SK-N-MC (cell line): Measurements from ENCODE around the gene CCNI2.

Source experiments
- EZH2 ChIP-seq: fragments of 200-600 bp; sonication (generic); IDR thresholded peaks from one replicate; pipeline ENCODE4 v1.6.1; 2017; ENCODE audit warnings: antibody characterized with exemption
- FOXP2 ChIP-seq: optimal IDR thresholded peaks from 2 replicates; pipeline ENCODE3; 2011; ENCODE audit warnings: mild to moderate bottlenecking, moderate library complexity; ENCODE audit not compliant: insufficient read depth; ENCODE audit errors: extremely low read length, control extremely low read depth
- POLR2AphosphoS5 ChIP-seq: IDR thresholded peaks from 2 replicates; pipeline ENCODE4 v1.6.1; 2012; ENCODE audit warnings: mild to moderate bottlenecking, low read depth, low read length, borderline replicate concordance

GRCh38 chr5:132750471-132751230 is 3.4 kb downstream of the CCNI2 start:
- TF ChIP-seq EZH2 (no peak), POLR2AphosphoS5 (no peak), FOXP2 (no peak)
